Measurements from ENCODE around the gene KAZN. TPM values are rescaled to one million over a fixed set of nuclear protein-coding genes. Genes with fewer than 3 reads are reported as not detected.
A peak's percentile ranks its signal among the peaks of the same experiment; 100 is the strongest.

Gene KAZN
- total RNA-seq, 3 donors from 2014 or later, result 12.2 to 16.4 (median 16.2) TPM

DNA sequence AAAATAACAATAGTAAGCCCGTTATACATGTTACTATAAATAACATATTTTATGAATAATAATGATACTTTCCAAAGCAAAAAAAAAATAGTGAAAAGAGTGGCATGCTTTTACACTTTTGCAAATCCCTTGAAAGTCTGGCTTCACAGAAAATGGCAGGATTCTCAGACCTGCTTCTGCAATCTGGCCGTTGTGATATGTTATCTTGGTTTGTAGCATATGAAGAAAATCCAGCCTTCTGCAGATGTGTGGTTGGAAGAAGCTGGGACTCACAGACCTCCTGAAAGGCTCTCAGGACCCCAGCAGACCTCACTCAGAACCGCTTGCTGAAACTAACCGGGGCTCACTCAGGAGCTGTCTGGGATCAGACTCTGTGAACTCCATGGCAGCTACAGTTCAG, 299.1 kb downstream of the KAZN start:
- intact Hi-C loops (cut with DNase I; ENCODE audit: low total_unique reads), result no loop called here
- peaks cover 0 to 11% of the 10 kb centered on the region in 2 donors for H3K4me1 ChIP-seq
- DNase-seq (ENCODE audit: low spot score in 2 of 2), result no peak
- no peak overlapping the region for H3K27ac ChIP-seq
- TF ChIP-seq POLR2A (IDR thresholded peaks at IDR 0.05), result no peak
- TF ChIP-seq, protein P1, sequence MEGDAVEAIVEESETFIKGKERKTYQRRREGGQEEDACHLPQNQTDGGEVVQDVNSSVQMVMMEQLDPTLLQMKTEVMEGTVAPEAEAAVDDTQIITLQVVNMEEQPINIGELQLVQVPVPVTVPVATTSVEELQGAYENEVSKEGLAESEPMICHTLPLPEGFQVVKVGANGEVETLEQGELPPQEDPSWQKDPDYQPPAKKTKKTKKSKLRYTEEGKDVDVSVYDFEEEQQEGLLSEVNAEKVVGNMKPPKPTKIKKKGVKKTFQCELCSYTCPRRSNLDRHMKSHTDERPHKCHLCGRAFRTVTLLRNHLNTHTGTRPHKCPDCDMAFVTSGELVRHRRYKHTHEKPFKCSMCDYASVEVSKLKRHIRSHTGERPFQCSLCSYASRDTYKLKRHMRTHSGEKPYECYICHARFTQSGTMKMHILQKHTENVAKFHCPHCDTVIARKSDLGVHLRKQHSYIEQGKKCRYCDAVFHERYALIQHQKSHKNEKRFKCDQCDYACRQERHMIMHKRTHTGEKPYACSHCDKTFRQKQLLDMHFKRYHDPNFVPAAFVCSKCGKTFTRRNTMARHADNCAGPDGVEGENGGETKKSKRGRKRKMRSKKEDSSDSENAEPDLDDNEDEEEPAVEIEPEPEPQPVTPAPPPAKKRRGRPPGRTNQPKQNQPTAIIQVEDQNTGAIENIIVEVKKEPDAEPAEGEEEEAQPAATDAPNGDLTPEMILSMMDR (IDR thresholded peaks at IDR 0.05), result no peak
- H3K4me3 ChIP-seq, result no peak overlapping the region
- no peaks in the 10 kb centered on the region for H3K9me3 ChIP-seq
- H3K27me3 ChIP-seq, result no peaks in the 10 kb centered on the region
- no peaks in the 10 kb centered on the region for H3K36me3 ChIP-seq

- Histone ChIP-seq H3K4me1 (peaks cover 0 to 11% of the 10 kb centered on the region in 2 donors), H3K36me3 (no peaks in the 10 kb centered on the region), H3K9me3 (no peaks in the 10 kb centered on the region), H3K27me3 (no peaks in the 10 kb centered on the region), H3K4me3 (no peak overlapping the region), H3K27ac (no peak overlapping the region)
- intact Hi-C loops (cut with DNase I; ENCODE audit: low total_unique reads), result no loop called here
- TF ChIP-seq POLR2AphosphoS5 (IDR thresholded peaks at IDR 0.05), result no peak
- no peak for TF ChIP-seq POLR2A (IDR thresholded peaks at IDR 0.05)
- TF ChIP-seq, protein P1 (IDR thresholded peaks at IDR 0.05), result no peak
- DNase-seq (ENCODE audit: low spot score in 2 of 2), result no peak
These were observed 299.6 kb downstream of the KAZN start for GRCh38 chr1:14897997-14898645.

DNA sequence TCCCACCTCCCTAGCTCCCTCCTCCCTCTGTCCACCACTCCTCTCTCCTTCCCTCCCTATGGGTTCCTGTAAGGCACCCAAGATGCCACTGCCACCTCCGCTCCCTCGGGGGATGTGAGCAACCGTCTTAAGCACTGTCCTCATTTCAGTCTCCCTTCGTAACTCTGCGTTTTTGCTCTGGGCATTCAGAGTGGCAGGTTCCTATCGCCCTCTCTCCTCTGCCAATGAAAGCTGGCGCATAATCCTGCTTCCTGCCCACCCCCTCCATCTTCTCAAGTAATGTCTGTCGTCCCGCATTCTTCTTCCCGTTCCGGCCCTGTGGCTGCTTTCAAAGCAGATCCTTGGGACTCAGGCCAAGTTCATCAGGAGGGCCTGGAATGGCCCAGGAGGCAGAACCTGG, 301.2 kb downstream of the KAZN start:
- Histone ChIP-seq H3K36me3 (no peaks in the 10 kb centered on the region), H3K4me1 (peaks cover 0 to 6% of the 10 kb centered on the region in 2 donors), H3K9me3 (no peaks in the 10 kb centered on the region), H3K27ac (peak overlapping the region; percentile 52 to 60), H3K27me3 (no peaks in the 10 kb centered on the region), H3K4me3 (no peak overlapping the region)
- no peak for TF ChIP-seq POLR2A (IDR thresholded peaks at IDR 0.05)
- TF ChIP-seq, protein P1 (IDR thresholded peaks at IDR 0.05), result no peak
- TF ChIP-seq POLR2AphosphoS5 (IDR thresholded peaks at IDR 0.05), result no peak
- intact Hi-C loops (cut with DNase I; ENCODE audit: low total_unique reads), result loop anchor here (10.0 kb wide), 1 partner anchor 115 kb away; no protein-coding TSS in a partner anchor
- peak in 1 of 2 donors; percentile 72 for DNase-seq (ENCODE audit: low spot score in 2 of 2)

GRCh38 chr1:14901371-14901954, 303.0 kb downstream of the KAZN start:
- Histone ChIP-seq H3K9me3 (no peaks in the 10 kb centered on the region), H3K27ac (no peak overlapping the region), H3K27me3 (no peaks in the 10 kb centered on the region), H3K36me3 (no peaks in the 10 kb centered on the region), H3K4me1 (peaks cover 0 to 6% of the 10 kb centered on the region in 2 donors), H3K4me3 (no peak overlapping the region)
- no peak for TF ChIP-seq POLR2AphosphoS5 (IDR thresholded peaks at IDR 0.05)
- TF ChIP-seq, protein P1 (IDR thresholded peaks at IDR 0.05), result no peak
- no peak for TF ChIP-seq POLR2A (IDR thresholded peaks at IDR 0.05)
- no peak for DNase-seq (ENCODE audit: low spot score in 2 of 2)
- intact Hi-C loops (cut with DNase I; ENCODE audit: low total_unique reads), result loop anchor here (10.0 kb wide), 1 partner anchor 113 kb away; no protein-coding TSS in a partner anchor

GRCh38 chr1:14903922-14904321, 305.4 kb downstream of the KAZN start:
- H3K27me3 ChIP-seq, result no peaks in the 10 kb centered on the region
- no peak overlapping the region for H3K27ac ChIP-seq
- DNase-seq (ENCODE audit: low spot score in 2 of 2), result no peak
- H3K36me3 ChIP-seq, result no peaks in the 10 kb centered on the region
- no peaks in the 10 kb centered on the region for H3K9me3 ChIP-seq
- H3K4me1 ChIP-seq, result peaks cover 0 to 4% of the 10 kb centered on the region in 2 donors
- intact Hi-C loops (cut with DNase I; ENCODE audit: low total_unique reads), result loop anchor here (10.0 kb wide), 1 partner anchor 111 kb away; no protein-coding TSS in a partner anchor
- no peak overlapping the region for H3K4me3 ChIP-seq
- TF ChIP-seq, protein P1 (IDR thresholded peaks at IDR 0.05), result no peak
- TF ChIP-seq POLR2AphosphoS5 (IDR thresholded peaks at IDR 0.05), result no peak
- TF ChIP-seq POLR2A (IDR thresholded peaks at IDR 0.05), result no peak
